HG03565 (cell line): ENCODE measurements around the gene PKMYT1.
"Not testable (repeated sequence)": the region's sequence is repeated elsewhere in the genome, so short reads cannot be mapped to it uniquely, and the experiment has no call there.

Experiments used
- ATAC-seq: cut with Tn5 transposase; IDR thresholded peaks from one replicate; pipeline ENCODE4 v1.9.1; 2021; ENCODE audit warnings: mild to moderate bottlenecking, moderate library complexity; ENCODE audit not compliant: unreplicated experiment

The PKMYT1 gene

DNA sequence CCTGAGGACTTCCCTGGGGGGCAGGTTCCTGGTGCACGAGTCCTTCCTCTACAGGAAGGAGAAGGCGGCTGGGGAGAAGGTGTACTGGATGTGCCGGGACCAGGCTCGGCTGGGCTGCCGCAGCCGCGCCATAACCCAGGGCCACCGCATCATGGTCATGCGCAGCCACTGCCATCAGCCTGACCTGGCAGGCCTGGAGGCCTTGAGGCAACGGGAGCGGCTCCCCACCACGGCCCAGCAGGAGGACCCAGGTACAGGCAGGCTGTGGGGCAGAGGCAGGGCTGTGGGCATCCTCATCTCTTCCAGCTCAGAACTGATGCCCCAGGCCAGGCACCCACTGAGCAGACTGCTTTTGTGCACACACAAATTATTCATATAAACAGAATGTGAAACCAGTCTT is 42.0 kb downstream of the PKMYT1 start:
- no peak for ATAC-seq

DNA sequence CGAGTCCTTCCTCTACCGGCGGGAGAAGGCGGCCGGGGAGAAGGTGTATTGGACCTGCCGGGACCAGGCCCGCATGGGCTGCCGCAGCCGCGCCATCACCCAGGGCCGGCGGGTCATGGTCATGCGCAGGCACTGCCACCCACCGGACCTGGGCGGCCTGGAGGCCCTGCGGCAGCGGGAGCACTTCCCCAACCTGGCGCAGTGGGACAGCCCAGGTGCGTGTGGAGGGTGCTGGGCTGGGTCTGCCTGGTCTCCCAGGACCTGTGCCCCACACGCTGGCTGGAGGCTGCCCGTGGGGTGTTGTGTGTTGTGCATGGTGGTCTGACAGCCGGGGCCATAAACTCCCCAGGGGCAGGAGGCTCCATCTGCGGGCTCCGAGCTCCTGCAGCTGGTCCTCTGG is 43.1 kb downstream of the PKMYT1 start:
- no peak for ATAC-seq

DNA sequence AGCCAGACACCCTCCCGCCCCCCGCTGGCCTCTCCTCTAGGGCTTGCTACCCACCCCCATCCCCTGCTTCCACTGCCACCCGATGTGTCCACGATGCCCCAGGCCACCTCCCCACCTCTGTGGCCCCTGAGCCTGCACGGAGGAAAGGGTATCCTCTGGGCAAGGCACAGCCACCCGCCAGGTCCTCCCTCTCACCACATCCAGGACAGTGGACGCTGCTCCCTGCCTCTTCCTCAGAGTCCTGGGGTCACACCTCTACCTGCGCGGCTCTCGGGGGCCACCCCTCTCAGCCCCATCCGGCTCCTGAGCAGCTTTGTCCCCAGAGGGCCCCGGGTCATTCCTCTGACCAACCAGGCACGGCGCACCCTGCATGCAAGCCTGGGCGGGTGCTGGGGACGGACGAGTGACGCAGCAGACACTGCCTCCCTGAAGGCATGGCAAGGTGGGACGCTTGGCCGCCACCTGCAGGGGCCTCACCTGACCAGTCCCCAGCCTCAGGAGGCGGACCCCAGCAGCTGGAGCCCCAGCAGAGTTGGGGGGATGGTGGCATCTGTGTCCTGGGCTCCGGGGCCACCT is 43.7 kb downstream of the PKMYT1 start:
- ATAC-seq, result no peak

DNA sequence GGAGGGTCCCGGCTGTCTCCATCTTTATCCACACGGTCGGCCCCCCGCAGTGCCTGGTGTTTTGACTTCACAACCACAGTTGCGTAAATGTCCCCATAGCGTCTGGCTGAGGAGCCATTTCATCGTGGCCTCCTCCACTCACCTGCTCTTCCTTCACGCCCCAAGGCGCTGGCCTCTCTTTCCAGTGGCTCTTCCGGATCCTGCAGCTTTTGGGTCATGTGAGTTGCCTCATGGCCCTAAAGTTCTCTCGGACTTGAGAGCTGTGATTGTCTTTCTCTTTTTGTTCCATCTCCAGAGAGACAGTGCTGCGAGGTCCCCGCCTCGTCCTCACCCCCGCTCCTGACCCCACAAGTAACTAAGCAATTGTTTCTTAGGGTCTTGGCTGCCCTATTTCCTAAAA is 45.8 kb downstream of the PKMYT1 start:
- ATAC-seq, result no peak

DNA sequence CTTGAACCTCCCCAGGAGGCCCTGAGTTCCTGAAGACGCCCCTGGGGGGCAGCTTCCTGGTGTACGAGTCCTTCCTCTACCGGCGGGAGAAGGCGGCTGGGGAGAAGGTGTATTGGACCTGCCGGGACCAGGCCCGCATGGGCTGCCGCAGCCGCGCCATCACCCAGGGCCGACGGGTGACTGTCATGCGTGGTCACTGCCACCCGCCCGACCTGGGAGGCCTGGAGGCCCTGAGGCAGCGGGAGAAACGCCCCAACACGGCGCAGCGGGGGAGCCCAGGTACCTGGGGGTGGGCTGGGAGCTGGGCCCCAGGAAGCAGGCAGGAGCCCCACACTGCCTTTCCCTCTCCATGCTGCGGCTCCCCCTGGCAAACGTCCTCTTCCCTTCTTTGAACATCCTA is 46.5 kb downstream of the PKMYT1 start:
- ATAC-seq, result no peak

DNA sequence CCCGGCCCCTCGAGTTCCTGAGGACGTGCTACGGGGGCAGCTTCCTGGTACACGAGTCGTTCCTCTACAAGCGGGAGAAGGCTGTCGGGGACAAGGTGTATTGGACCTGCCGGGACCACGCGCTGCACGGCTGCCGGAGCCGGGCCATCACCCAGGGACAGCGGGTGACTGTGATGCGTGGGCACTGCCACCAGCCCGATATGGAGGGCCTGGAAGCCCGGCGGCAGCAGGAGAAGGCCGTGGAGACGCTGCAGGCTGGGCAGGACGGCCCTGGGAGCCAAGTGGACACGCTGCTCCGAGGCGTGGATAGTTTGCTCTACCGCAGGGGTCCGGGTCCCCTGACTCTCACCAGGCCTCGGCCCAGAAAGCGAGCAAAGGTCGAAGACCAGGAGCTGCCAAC is 47.1 kb downstream of the PKMYT1 start:
- no peak for ATAC-seq

DNA sequence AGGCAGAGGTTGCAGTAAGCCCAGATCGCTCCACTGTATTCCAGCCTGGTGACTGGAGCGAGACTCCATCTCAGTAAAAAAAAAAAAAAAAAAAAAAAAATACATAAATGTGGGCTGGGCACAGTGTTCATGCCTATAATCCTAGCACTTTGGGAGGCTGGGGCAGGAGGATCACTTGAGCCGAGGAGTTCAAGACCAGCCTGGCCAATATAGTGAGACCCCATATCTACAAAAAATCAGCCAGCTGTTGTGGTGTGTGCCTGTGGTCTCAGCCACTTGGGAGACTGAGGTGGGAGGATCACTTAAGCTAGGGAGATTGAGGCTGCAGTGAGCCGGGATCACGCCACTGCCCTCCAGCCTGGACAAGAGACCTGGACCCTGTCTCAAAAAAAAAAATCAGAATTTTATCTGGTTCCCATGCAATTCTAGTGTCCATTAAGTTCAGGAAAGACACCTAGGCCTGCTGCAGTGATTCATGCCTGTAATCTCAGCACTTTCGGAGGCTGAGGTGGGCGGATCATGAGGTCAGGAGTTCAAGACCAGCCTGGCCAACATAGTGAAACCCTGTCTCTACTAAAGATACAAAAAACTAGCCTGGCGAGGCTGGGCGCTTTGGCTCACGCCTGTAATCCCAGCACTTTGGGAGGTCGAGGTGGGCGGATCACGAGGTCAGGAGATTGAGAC is 48.9 kb downstream of the PKMYT1 start:
- ATAC-seq, result not testable (repeated sequence)

DNA sequence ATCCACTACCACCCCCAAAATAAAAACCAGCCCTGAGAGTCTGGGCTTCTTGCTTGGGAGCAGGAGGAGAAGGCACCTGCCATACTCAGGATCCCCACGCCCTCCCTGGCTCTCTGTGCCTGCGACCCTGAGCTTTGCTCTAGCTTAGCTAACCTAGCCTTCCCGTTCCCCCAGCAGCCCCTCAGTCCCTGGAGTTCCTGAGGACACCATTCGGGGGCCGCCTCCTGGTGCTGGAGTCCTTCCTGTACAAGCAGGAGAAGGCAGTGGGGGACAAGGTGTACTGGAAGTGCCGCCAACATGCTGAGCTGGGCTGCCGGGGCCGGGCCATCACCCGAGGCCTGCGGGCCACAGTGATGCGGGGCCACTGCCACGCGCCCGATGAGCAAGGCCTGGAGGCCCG is 50.0 kb downstream of the PKMYT1 start:
- no peak for ATAC-seq

DNA sequence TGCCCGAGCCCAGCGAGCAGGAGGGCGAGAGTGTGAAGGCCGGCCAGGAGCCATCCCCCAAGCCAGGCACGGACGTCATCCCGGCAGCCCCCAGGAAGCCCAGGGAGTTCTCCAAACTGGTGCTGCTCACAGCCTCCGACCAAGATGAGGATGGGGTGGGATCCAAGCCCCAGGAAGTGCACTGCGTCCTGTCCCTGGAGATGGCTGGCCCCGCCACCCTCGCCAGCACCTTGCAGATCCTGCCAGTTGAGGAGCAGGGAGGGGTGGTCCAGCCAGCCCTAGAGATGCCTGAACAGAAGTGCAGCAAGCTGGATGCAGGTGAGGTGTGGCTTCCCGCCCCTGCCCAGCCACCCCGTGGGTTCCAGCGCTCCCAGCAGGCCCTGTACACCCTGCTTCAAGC is 50.6 kb downstream of the PKMYT1 start:
- no peak for ATAC-seq

DNA sequence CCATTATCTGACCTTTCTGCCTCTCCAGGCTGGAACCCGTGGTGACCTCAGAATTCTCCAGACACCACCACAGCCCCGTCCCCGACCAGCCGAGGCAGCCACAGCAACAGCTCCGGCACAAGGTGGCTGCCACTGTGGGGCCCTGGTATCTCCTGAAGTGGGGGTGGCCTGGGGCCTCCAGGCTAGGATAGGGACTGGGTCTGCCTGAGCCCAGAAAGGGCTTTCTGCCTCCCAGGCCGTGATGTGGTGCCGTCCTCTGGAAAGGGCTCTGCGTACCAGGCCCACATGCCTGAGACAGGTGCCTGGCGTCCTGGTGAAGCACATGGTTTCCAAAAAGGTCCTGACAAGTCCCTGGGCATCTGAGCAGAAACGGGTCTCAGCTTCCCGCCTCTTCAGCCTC is 51.5 kb downstream of the PKMYT1 start:
- ATAC-seq, result no peak

DNA sequence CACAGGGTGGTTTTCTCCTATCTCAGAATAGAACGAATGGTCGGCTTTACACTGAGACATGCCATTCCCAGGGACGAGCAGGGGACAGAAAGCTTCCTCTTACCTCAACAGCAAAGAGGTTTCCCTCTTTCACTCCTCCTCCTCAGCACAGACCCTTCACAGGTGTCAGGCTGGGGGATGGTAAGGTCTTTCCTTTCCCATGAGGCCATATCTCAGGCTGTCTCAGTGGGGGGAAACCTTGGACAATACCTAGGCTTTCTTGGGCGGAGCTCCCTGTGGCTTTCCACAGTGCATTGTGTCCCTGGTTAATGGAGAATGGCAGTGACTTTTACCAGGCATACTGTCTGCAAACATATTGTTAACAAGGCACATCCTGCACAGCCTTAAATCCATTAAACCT is 52.1 kb downstream of the PKMYT1 start:
- not testable (repeated sequence) for ATAC-seq

DNA sequence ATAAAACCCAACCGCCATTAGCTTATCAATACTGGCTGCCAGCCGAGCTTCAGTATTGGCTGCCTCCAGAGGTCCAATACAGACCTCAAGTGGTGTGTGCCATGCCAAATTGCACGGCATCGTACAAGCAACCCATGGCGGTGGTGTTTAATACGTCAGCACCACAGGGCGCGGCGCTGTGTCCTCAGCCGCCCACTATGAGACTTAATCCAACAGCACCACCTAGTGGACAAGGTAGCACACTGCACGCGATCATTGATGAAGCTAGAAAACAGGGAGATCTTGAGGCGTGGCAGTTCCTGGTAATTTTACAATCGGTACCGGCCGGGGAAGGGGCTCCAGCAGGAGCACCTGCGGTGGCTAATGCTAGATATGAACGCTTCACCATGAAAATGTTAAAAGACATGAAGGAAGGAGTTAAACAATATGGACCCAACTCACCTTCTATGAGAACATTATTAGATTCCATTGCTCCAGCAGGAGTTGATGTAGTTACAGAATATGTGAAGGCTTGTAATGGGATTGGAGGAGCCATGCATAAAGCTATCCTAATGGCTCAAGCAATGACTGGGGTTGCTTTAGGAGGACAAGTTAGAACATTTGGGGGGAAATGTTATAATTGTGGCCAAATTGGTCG is 53.1 kb downstream of the PKMYT1 start:
- no peak for ATAC-seq

DNA sequence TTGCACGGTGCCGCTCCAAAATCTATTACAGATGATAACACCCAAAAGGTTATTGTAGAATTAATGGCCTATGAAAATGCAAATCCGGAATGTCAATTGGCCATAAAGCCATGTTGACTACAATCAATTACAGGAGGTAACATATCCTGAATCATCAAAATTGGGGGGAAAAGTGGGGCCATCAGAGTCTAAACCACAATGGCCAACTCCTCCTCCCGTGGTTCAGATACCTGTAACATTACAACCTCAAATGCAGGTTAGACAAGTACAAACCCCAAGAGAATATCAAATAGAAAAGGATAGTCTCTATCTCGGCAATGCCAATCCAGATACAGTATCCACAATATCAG is 53.6 kb downstream of the PKMYT1 start:
- no peak for ATAC-seq

DNA sequence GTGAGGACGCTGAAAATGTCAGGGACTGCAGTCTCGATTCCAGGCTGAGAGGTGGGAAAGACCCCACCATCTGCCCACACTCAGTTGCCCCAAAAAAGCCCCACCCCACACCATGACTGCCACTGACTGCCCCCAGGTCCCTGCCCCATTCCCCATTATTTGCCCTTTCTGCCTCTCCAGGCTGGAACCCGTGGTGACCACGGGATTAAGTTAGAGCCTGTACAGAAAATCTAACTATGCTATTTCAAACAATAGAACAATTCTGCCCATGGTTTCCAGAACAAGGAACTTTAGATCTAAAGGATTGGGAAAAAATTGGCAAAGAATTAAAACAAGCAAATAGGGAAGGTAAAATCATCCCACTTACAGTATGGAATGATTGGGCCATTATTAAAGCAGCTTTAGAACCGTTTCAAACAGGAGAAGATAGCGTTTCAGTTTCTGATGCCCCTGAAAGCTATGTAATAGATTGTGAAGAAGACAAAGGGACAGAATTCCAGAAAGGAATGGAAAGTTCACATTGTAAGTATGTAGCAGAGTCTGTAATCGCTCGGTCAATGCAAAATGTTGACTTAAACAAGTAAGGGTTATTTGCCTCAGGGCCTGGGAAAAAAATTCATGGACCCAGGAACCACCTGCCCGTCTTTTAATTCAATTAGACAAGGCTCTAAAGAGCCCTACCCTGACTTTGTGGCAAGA is 54.1 kb downstream of the PKMYT1 start:
- no peak for ATAC-seq

DNA sequence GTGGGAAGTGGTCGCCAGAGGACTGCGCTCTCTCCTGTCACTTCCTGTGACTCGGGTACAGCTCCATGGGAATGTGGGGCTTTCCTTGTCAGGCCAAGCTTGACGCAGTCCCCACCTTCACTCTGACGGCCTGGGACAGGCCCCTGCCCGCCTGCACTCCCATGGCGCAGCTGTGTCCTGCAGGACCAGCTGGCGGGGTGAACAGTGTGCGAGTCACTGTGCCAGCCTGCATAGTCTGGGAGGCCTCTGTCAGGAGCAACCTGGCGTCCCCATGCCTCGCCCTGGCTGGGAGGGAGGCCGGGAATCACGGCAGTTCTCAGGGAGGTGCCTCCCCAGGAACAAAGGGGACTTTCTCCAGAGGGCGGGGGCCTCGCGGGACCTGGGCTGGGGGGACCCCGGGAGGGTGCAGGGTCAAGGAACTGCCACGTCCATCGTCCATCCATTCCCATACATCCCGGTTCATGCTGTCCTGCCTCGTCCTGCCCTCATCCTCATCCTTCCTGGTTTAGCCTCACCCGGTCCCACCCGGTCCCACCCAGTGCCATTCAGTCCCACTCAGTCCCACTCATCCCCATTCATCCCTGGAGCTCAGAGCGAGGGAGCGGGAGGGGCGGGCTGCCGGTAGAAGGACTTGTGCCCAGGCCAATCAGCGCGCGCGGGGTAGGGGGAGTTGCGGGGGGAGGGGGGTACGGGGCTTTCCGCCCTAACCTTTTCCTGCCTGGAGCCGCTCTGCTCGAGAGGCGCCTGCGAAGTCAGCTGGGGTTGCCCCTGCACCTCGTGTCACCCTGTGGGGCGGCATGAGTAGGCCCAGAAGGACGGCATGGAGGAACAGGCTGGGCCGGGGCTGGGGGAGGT is 55.1 kb downstream of the PKMYT1 start:
- no peak for ATAC-seq

DNA sequence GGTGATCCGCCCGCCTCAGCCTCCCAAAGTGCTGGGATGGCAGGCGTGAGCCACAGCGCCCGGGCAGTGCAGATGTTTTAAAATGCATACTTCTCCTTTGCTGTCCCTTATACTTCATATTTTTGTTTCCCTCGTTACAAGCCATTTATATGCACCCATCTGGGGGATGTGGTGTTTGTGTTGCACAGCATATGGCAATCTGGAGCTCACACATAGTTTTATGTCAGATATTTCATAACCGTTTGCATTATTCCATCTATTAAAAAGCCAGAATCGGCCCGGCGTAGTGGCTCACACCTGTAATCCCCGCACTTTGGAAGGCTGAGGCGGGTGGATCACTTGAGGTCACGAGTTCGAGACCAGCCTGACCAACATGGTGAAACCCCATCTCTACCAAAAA is 56.8 kb downstream of the PKMYT1 start:
- ATAC-seq, result no peak
